ENCODE measurements around the gene PLIN1. TPM values are rescaled to one million over a fixed set of nuclear protein-coding genes. Genes with fewer than 3 reads are reported as not detected.

PLIN1 gene
- total RNA-seq, 2 donors from 2014 or later, result 5.7 to 24.2 TPM

DNA sequence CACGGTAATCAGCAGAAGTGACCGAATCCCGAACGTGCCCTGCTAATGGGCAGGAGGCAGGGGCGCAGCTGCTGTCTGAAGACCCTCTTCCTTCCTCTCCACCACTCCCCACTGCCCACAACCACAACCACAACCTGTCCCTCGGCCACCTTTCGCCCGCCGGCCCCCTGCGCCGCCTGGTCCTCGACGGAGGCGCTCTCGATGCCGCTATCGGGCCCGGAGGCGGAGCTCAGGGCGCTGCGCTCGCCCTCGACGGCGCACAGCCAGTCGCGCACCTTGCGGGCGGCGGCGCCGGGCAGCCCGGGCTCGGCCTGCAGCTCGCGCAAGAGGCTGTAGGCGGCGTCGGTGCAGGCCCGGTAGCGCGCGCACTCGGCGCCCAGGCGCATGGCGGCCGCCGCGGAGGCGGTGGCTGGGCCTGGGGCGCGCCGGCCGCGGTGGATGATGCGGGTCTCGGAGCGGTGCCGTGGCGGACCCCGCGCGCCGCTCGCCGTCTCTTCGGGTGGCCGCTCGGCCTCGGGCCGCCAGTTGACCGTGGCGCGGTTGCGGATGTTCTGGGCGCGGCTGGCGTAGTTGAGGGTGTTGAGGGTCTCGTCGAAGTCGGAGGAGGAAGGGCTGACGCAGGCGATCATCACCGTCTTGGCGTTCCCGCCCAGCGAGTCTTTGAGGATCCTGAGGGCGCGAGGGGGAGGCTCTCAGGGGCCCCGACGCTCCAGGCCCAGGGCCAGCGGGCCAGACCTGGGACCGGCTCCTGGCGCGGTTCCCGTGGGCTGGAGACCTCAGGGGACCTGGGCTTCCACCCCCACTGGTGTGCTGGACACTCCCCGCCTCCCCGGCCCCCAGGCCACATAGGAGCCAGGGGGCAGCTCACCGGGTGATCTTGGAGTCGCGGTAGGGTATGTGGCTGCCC, 30.8 kb downstream of the PLIN1 start:
- TF ChIP-seq, protein P1, sequence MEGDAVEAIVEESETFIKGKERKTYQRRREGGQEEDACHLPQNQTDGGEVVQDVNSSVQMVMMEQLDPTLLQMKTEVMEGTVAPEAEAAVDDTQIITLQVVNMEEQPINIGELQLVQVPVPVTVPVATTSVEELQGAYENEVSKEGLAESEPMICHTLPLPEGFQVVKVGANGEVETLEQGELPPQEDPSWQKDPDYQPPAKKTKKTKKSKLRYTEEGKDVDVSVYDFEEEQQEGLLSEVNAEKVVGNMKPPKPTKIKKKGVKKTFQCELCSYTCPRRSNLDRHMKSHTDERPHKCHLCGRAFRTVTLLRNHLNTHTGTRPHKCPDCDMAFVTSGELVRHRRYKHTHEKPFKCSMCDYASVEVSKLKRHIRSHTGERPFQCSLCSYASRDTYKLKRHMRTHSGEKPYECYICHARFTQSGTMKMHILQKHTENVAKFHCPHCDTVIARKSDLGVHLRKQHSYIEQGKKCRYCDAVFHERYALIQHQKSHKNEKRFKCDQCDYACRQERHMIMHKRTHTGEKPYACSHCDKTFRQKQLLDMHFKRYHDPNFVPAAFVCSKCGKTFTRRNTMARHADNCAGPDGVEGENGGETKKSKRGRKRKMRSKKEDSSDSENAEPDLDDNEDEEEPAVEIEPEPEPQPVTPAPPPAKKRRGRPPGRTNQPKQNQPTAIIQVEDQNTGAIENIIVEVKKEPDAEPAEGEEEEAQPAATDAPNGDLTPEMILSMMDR (IDR thresholded peaks at IDR 0.05), result no peak
- H3K27me3 ChIP-seq (replicated peaks; ENCODE audit: insufficient read depth), result no peaks in the 10 kb centered on the region
- no peak for DNase-seq (ENCODE audit: low spot score)
- peaks cover 0 to 14% of the 10 kb centered on the region in 2 donors for H3K4me1 ChIP-seq (ENCODE audit: control insufficient read depth in 1 of 2, low read depth in 2 of 2)
- H3K36me3 ChIP-seq, result peaks cover 2% of the 10 kb centered on the region
- no peak for ATAC-seq (ENCODE audit: insufficient number of reproducible peaks, low FRiP score, low read depth)
- no peaks in the 10 kb centered on the region for H3K9me3 ChIP-seq
- H3K4me3 ChIP-seq, result no peak overlapping the region
- no peak overlapping the region for H3K27ac ChIP-seq

GRCh38 chr15:89647191-89647851, 31.8 kb downstream of the PLIN1 start:
- TF ChIP-seq, protein P1 (IDR thresholded peaks at IDR 0.05), result peak; percentile 91
- ATAC-seq (ENCODE audit: insufficient number of reproducible peaks, low FRiP score, low read depth) (peak; percentile 45), DNase-seq (ENCODE audit: low spot score) (peak; percentile 52)
- peaks cover 10% of the 10 kb centered on the region for H3K36me3 ChIP-seq
- no peak overlapping the region for H3K4me3 ChIP-seq
- no peaks in the 10 kb centered on the region for H3K9me3 ChIP-seq
- H3K27ac ChIP-seq, result no peak overlapping the region
- H3K27me3 ChIP-seq (replicated peaks; ENCODE audit: insufficient read depth), result no peaks in the 10 kb centered on the region
- H3K4me1 ChIP-seq (ENCODE audit: control insufficient read depth in 1 of 2, low read depth in 2 of 2), result peaks cover 0 to 5% of the 10 kb centered on the region in 2 donors

GRCh38 chr15:89646416-89647141, 32.6 kb downstream of the PLIN1 start:
- H3K9me3 ChIP-seq, result no peaks in the 10 kb centered on the region
- ATAC-seq (ENCODE audit: insufficient number of reproducible peaks, low FRiP score, low read depth) (no peak), DNase-seq (ENCODE audit: low spot score) (no peak)
- H3K4me1 ChIP-seq (ENCODE audit: control insufficient read depth in 1 of 2, low read depth in 2 of 2), result peaks cover 0 to 5% of the 10 kb centered on the region in 2 donors
- H3K27me3 ChIP-seq (replicated peaks; ENCODE audit: insufficient read depth), result no peaks in the 10 kb centered on the region
- no peak overlapping the region for H3K4me3 ChIP-seq
- no peak overlapping the region for H3K27ac ChIP-seq
- peaks cover 12% of the 10 kb centered on the region for H3K36me3 ChIP-seq
- TF ChIP-seq, protein P1 (IDR thresholded peaks at IDR 0.05), result no peak

GRCh38 chr15:89645680-89646079, 33.5 kb downstream of the PLIN1 start:
- H3K4me1 ChIP-seq (ENCODE audit: control insufficient read depth in 1 of 2, low read depth in 2 of 2), result peaks cover 0 to 5% of the 10 kb centered on the region in 2 donors
- H3K4me3 ChIP-seq, result no peak overlapping the region
- TF ChIP-seq, protein P1 (IDR thresholded peaks at IDR 0.05), result no peak
- no peaks in the 10 kb centered on the region for H3K9me3 ChIP-seq
- H3K27me3 ChIP-seq (replicated peaks; ENCODE audit: insufficient read depth), result no peaks in the 10 kb centered on the region
- no peak for DNase-seq (ENCODE audit: low spot score)
- H3K36me3 ChIP-seq, result peaks cover 19% of the 10 kb centered on the region
- H3K27ac ChIP-seq, result no peak overlapping the region
- ATAC-seq (ENCODE audit: insufficient number of reproducible peaks, low FRiP score, low read depth), result no peak

DNA sequence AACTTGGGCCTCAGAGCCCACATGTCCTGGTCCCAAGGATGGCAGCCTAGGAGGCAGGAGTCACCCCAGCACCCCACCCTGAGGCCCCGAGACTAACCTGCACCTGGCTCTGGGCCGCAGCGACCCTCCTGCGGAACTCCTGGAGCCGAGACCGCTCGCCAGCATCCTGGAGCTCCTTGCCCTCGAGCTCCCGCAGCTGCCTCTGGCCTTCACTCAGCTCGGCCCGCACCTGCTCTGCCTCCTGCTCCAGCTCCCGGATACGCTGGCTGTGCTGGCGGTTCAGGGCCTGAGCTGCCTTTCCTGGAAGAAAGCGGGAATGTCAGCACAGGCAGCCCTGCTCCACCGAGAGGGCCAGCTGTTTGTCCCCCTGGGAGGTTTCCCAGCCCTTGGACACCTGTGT, 37.1 kb downstream of the PLIN1 start:
- TF ChIP-seq, protein P1 (IDR thresholded peaks at IDR 0.05), result no peak
- no peak overlapping the region for H3K4me3 ChIP-seq
- ATAC-seq (ENCODE audit: insufficient number of reproducible peaks, low FRiP score, low read depth), result no peak
- no peaks in the 10 kb centered on the region for H3K9me3 ChIP-seq
- H3K27me3 ChIP-seq (replicated peaks; ENCODE audit: insufficient read depth), result no peaks in the 10 kb centered on the region
- H3K4me1 ChIP-seq (ENCODE audit: control insufficient read depth in 1 of 2, low read depth in 2 of 2), result peaks cover 0 to under 1% of the 10 kb centered on the region in 2 donors
- DNase-seq (ENCODE audit: low spot score), result no peak
- peaks cover 19% of the 10 kb centered on the region for H3K36me3 ChIP-seq
- H3K27ac ChIP-seq, result no peak overlapping the region

Measured in thoracic aorta (tissue), 2 donors.